ENCODE results near the gene KIAA1958.

GRCh38 chr9:112535811-112536210 lies 49.2 kb downstream of the KIAA1958 start:
- TF ChIP-seq CTCF (conservative IDR thresholded peaks at IDR 0.05; ENCODE audit: low read depth, low read length): no peak
- no peak for TF ChIP-seq POLR2A (IDR thresholded peaks at IDR 0.05; ENCODE audit: low read depth, low read length)
- TF ChIP-seq MAFK (IDR thresholded peaks at IDR 0.05; ENCODE audit: low read depth, low read length): no peak
- no peak for TF ChIP-seq RAD21 (IDR thresholded peaks at IDR 0.05; ENCODE audit: low read length)
- TF ChIP-seq CEBPB (IDR thresholded peaks at IDR 0.05; ENCODE audit: low read depth, low read length): peak; percentile 53; the same call in 1 of the 2 replicates
- TF ChIP-seq RCOR1 (IDR thresholded peaks at IDR 0.05; ENCODE audit: insufficient replicate concordance, low read length): no peak
- no peak for TF ChIP-seq SMC3 (IDR thresholded peaks at IDR 0.05; ENCODE audit: low read depth, low read length)
- no peak for TF ChIP-seq FOS (IDR thresholded peaks at IDR 0.05; ENCODE audit: low read depth, low read length)
